HL-60 (cell line): ENCODE results near the gene LINGO3.

ENCODE experiments used
- GABPA ChIP-seq: IDR thresholded peaks from 2 replicates; pipeline ENCODE4 v1.6.1; 2012; ENCODE audit warnings: low read depth
- TF ChIP-seq, protein P1 (sequence below): IDR thresholded peaks from one replicate; pipeline ENCODE4 v1.5.1; 2011; ENCODE audit warnings: low read length, control low read depth, inconsistent platforms; ENCODE audit not compliant: insufficient read depth

GRCh38 chr19:2334426-2334825 lies 26.5 kb upstream of the LINGO3 start:
- TF ChIP-seq, protein P1, sequence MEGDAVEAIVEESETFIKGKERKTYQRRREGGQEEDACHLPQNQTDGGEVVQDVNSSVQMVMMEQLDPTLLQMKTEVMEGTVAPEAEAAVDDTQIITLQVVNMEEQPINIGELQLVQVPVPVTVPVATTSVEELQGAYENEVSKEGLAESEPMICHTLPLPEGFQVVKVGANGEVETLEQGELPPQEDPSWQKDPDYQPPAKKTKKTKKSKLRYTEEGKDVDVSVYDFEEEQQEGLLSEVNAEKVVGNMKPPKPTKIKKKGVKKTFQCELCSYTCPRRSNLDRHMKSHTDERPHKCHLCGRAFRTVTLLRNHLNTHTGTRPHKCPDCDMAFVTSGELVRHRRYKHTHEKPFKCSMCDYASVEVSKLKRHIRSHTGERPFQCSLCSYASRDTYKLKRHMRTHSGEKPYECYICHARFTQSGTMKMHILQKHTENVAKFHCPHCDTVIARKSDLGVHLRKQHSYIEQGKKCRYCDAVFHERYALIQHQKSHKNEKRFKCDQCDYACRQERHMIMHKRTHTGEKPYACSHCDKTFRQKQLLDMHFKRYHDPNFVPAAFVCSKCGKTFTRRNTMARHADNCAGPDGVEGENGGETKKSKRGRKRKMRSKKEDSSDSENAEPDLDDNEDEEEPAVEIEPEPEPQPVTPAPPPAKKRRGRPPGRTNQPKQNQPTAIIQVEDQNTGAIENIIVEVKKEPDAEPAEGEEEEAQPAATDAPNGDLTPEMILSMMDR, result no peak
- TF ChIP-seq GABPA, result no peak
